Small intestine (tissue), 7 donors: ENCODE data around the gene PPP1R14C. TPM values are rescaled to one million over a fixed set of nuclear protein-coding genes. Genes with fewer than 3 reads are reported as not detected.
"Not testable (repeated sequence)": the region's sequence is repeated elsewhere in the genome, so short reads cannot be mapped to it uniquely, and the experiment has no call there.

Experiments
- DNase-seq, 2 donors: peaks; one replicate each; pipeline versions ENCODE4 v3.0.0 to v3.0.0-alpha.2; 2013
- FAIRE-seq: peaks from 2 replicates; lab custom pipeline; 2012; peaks lifted over from hg19 to GRCh38; lab: Jason Lieb, UNC
- H3K27ac ChIP-seq, 3 donors: one replicate each; pipeline ENCODE4 v1.5.1; 2013; ENCODE audit warnings: low read length in 2 of 3, mild to moderate bottlenecking in 2 of 3, control low read depth in 1 of 3, inconsistent platforms in 1 of 3, low read depth in 1 of 3, moderate library complexity in 1 of 3
- H3K27me3 ChIP-seq, 3 donors: one replicate each; pipeline ENCODE4 v1.6.1; 2013; ENCODE audit warnings: low read length in 3 of 3, inconsistent platforms in 1 of 3; ENCODE audit not compliant: control insufficient read depth in 3 of 3, insufficient read depth in 3 of 3
- H3K36me3 ChIP-seq, 3 donors: one replicate each; pipeline ENCODE4 v1.6.1; 2013; ENCODE audit warnings: low read length in 3 of 3, inconsistent platforms in 1 of 3, low read depth in 1 of 3, mild to moderate bottlenecking in 1 of 3, moderate library complexity in 1 of 3; ENCODE audit not compliant: control insufficient read depth in 3 of 3, insufficient read depth in 2 of 3
- H3K4me1 ChIP-seq, 3 donors: one replicate each; pipeline ENCODE4 v1.6.1; 2013; ENCODE audit warnings: low read length in 2 of 3, inconsistent platforms in 1 of 3, low read depth in 1 of 3, mild to moderate bottlenecking in 1 of 3, moderate library complexity in 1 of 3; ENCODE audit not compliant: control insufficient read depth in 3 of 3, insufficient read depth in 2 of 3
- H3K4me3 ChIP-seq, 3 donors: one replicate each; pipeline ENCODE4 v1.5.1; 2013; ENCODE audit warnings: low read length in 3 of 3, control low read depth in 1 of 3, inconsistent platforms in 1 of 3, low read depth in 1 of 3, mild to moderate bottlenecking in 1 of 3, moderate library complexity in 1 of 3
- H3K9me3 ChIP-seq, 2 donors: one replicate each; pipeline ENCODE4 v1.6.1; 2013; ENCODE audit warnings: low read depth in 1 of 2, low read length in 1 of 2; ENCODE audit not compliant: control insufficient read depth in 2 of 2, insufficient read depth in 1 of 2
- WGBS, 3 donors: extraction: QIAGEN DNeasy Blood & Tissue Kit; methylation state at CpG; one replicate each; pipeline ENCODE4 v1.1.7; 2013; 5-methylcytosine and 5-hydroxymethylcytosine counted together
- polyA plus RNA-seq, 4 donors: library from polyadenylated mRNA; stranded (reverse) in 3 of 4; unstranded in 1 of 4; fragments of 200-250 nt in 3 of 4; fragments of 120-200 nt in 1 of 4; gene quantifications; one replicate each; pipeline versions ENCODE4 v1.2.1 to v1.2.3, GENCODE V29; 2013
- donor health status: healthy with polysubstance abuse.
- donor health status: control.
- donor health status: control.
- donor health status: Bipolar disorder and iron deficiency.
- donor health status: healthy.

The PPP1R14C gene
- polyA plus RNA-seq, 4 donors = 2.4 to 14.3 (median 11.5) TPM

DNA sequence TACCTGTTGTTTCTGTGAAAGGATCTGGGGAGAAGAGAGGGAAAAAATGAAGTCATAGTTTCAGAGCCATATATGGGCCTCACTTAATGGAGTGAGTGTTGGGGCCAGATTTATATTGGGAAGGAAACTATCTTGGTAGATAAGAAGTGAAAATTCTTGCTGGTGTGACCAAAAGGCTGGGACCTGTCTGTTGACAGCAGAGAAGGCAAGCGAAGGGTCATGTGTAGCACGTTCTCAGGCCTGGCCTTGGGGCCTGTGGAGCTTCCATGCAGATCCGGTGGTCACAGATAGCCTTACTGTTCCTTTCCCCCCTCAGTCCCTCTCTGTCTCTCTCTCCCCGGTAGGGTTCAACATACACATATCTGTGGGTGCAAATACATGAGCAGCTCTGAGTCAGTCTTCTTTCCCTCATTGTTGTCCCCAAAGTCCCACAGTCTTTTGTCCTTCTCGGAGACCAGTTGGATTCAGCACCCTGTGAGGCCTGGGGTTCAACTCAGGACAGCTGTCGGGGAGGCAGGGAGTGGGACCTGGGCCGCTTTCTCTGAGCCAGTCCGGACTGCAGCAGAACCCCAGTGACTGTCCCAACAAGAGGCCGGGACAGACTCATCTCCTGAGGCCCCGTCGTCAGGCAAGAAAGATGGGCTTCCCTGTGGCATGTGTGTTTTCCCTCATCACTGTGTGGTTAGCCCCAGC lies 34.6 kb downstream of the PPP1R14C start:
- 75 to 83% (median 75%) methylated on average over 11 of the region's 11 CpGs for WGBS, 3 donors
- Histone ChIP-seq H3K27ac (no peak overlapping the region), H3K4me1 (peaks cover 0 to 33% (median 5%) of the 10 kb centered on the region in 3 donors), H3K36me3 (no peaks in the 10 kb centered on the region), H3K9me3 (no peaks in the 10 kb centered on the region), H3K27me3 (no peaks in the 10 kb centered on the region), H3K4me3 (no peak overlapping the region)
- DNase-seq (no peak), FAIRE-seq (no peak)

- H3K27ac ChIP-seq = no peak overlapping the region
- H3K36me3 ChIP-seq = no peaks in the 10 kb centered on the region
- peaks cover 0 to 33% (median 5%) of the 10 kb centered on the region in 3 donors for H3K4me1 ChIP-seq
- H3K9me3 ChIP-seq = no peaks in the 10 kb centered on the region
- H3K4me3 ChIP-seq = no peak overlapping the region
- DNase-seq (peak; percentile 70 to 84), FAIRE-seq (no peak)
- no peaks in the 10 kb centered on the region for H3K27me3 ChIP-seq
- WGBS, 3 donors = 46 to 60% (median 57%) methylated on average over 12 of the region's 12 CpGs
These were observed 35.2 kb downstream of the PPP1R14C start for GRCh38 chr6:150177952-150178520.

DNA sequence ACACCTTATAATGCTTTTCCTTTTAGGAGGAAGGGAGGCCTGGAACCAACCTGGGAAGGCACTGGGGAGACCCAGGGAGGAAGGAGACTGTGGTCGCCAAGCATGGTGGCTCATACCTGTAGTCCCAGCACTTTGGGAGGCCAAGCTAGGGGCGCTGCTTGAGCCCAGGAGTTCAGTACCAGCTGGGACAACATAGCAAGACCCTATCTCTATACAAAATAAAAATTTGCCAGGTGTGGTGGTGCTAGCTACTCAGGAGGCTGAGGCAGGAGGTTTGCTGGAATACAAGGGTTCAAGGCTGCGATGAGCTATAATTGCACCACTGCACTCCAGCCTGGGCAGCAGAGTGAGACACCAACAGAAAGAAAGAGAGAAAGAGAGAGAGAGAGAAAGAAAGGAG lies 36.2 kb downstream of the PPP1R14C start:
- WGBS, 3 donors = 90 to 93% (median 91%) methylated on average over 3 of the region's 3 CpGs
- no peak overlapping the region for H3K27ac ChIP-seq
- H3K4me1 ChIP-seq = peaks cover under 1 to 33% (median 5%) of the 10 kb centered on the region in 3 donors
- no peaks in the 10 kb centered on the region for H3K36me3 ChIP-seq
- no peaks in the 10 kb centered on the region for H3K9me3 ChIP-seq
- DNase-seq (no peak), FAIRE-seq (no peak)
- H3K4me3 ChIP-seq = no peak overlapping the region
- no peaks in the 10 kb centered on the region for H3K27me3 ChIP-seq

DNA sequence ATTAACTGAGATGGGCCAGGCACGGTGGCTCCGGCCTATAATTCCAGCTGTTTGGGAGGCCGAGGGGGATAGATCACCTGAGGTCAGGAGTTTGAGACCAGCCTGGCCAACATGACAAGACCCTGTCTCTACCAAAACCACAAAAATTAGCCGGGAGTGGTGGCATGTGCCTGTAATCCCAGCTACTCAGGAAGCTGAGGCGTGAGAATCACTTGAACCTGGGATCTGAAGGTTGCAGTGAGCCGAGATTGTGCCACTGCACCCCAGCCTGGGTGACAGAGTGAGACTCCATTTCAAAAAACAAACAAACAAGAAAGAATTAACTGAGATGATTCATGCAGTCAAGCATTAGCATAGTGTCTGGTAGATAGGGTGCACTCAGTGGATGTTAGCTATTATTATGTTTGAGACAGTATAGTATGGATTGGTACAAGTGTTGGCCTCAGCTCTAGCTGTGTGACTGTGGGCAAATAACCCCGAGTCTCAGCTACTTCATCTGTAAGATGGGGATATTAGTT lies 37.1 kb downstream of the PPP1R14C start:
- H3K36me3 ChIP-seq, H3K27me3 ChIP-seq, DNase-seq, H3K9me3 ChIP-seq, FAIRE-seq, H3K4me3 ChIP-seq, H3K27ac ChIP-seq: not testable (repeated sequence)
- 80 to 83% (median 82%) methylated on average over 7 of the region's 7 CpGs for WGBS, 3 donors
- peaks cover 4 to 32% (median 8%) of the 10 kb centered on the region in 3 donors for H3K4me1 ChIP-seq

DNA sequence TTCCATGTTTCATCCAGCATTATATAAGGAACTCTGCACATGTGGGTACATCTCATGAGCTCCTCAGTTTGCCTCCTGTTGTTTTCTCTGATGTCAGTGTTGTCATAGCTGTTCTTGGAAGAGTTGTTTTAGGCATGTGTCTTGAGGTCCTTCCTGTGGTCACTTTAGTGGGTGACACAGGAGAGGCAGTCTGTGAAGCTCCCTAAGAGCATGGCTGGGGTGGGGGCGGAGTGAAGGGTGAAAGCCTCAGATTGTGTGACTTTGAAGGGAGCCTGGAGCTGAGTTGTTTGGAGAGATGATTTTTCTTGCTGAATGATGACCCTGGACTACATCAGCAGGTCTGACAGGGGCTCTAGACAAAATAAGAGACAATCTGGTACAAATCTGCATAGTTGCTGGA lies 37.7 kb downstream of the PPP1R14C start:
- no peaks in the 10 kb centered on the region for H3K36me3 ChIP-seq
- no peaks in the 10 kb centered on the region for H3K27me3 ChIP-seq
- H3K4me3 ChIP-seq = no peak overlapping the region
- no peak overlapping the region for H3K27ac ChIP-seq
- H3K4me1 ChIP-seq = peaks cover 4 to 32% (median 8%) of the 10 kb centered on the region in 3 donors
- no peak for FAIRE-seq
- no peaks in the 10 kb centered on the region for H3K9me3 ChIP-seq
- 94 to 96% (median 95%) methylated on average over 1 of the region's 1 CpG for WGBS, 3 donors
- DNase-seq = no peak

GRCh38 chr6:150182460-150183078 lies 39.7 kb downstream of the PPP1R14C start:
- H3K36me3 ChIP-seq = peaks cover 0 to 3% (median 0%) of the 10 kb centered on the region in 3 donors
- no peaks in the 10 kb centered on the region for H3K27me3 ChIP-seq
- FAIRE-seq (no peak), DNase-seq (no peak)
- H3K4me3 ChIP-seq = no peak overlapping the region
- no peak overlapping the region for H3K27ac ChIP-seq
- no peaks in the 10 kb centered on the region for H3K9me3 ChIP-seq
- peaks cover 4 to 19% (median 8%) of the 10 kb centered on the region in 3 donors for H3K4me1 ChIP-seq
- WGBS, 3 donors = 86 to 89% (median 88%) methylated on average over 4 of the region's 4 CpGs

- Histone ChIP-seq H3K9me3 (no peaks in the 10 kb centered on the region), H3K27ac (peak overlapping the region in 1 of 3 donors; percentile 50), H3K36me3 (peaks cover 0 to 3% (median 0%) of the 10 kb centered on the region in 3 donors), H3K4me1 (peaks cover 4 to 13% (median 6%) of the 10 kb centered on the region in 3 donors), H3K27me3 (no peaks in the 10 kb centered on the region), H3K4me3 (no peak overlapping the region)
- DNase-seq (no peak), FAIRE-seq (no peak)
- WGBS, 3 donors = 40 to 50% (median 48%) methylated on average over 4 of the region's 4 CpGs
These were observed 40.3 kb downstream of the PPP1R14C start for GRCh38 chr6:150183105-150183504.

DNA sequence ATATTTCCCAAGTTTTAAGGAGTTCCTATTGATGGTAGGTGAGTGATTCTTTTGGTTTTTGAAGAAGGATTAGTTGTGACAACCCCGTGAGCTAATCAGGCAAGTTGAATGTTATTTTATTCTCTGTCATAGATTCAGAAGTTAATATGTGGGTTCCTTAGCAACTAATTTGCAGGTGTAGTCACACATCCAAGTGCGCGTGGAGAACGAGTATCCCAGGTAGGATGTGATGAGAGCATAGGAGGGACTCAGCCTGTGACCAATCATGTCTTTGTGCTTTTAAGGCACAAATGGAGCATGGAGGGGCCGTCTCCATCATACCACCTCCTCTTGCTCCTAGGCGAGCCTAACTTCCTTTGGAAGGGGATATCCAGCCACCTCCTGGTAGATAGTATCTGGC lies 41.1 kb downstream of the PPP1R14C start:
- no peak for FAIRE-seq
- H3K27me3 ChIP-seq = no peaks in the 10 kb centered on the region
- H3K27ac ChIP-seq = peak overlapping the region in 1 of 3 donors; percentile 89
- H3K4me3 ChIP-seq = no peak overlapping the region
- WGBS, 3 donors = 91 to 97% (median 94%) methylated on average over 6 of the region's 6 CpGs
- peaks cover 0 to 3% (median 0%) of the 10 kb centered on the region in 3 donors for H3K36me3 ChIP-seq
- DNase-seq = no peak
- peaks cover 4 to 12% (median 6%) of the 10 kb centered on the region in 3 donors for H3K4me1 ChIP-seq
- H3K9me3 ChIP-seq = no peaks in the 10 kb centered on the region
